ENCODE results near the gene RBM20. TPM values are rescaled to one million over a fixed set of nuclear protein-coding genes. Genes with fewer than 3 reads are reported as not detected.
A peak's percentile ranks its signal among the peaks of the same experiment; 100 is the strongest.

RBM20 gene
- total and polyA plus RNA-seq, 10 of the 15 experiments (the other 5 are each of a cell fraction or from before 2014, with no cell fraction given): 0.04 to 0.26 (median 0.15) TPM

DNA sequence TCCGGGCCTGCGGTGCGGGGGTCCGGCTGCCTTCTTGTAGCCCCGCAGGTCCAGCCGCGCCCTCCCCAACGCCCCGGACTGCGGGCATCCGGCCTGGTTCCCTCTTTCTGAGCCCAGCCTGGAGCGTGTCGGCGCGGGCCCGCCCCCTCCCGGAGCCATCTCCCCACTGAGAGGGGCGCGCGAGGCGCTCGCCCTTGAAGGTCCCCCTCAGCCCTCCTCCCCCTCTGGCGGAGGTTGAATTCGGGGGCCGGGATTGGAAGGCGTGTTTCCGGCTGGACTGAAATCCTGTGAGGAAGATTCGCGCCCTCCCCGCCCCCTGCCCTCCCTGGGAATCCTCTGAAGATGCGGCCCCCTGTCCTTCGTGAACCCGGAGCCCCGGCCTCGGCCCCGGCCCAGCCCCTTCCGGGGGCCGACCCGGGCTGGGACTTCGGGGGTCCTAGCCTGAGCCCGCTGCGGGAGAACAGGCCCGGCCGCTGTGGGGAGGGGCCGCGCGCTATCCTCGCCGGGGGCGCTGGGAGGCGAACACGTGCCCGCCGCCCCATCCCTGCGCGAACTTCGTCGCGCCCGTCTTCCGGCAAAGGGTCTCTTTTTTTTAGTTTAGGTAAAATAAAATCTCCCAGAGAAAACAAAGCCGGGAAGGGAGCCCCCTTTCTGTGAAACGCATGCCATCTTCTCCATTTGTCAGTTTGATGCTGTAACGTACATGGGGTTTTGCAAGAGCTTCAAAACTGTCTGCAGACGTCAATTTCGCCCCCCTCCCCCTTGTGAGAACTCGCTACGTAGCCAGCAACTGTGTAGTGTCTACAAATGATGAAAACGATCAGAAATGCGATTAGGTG is 228.2 kb downstream of the RBM20 start (continued):
- TF ChIP-seq PRDM15 (CRISPR knock-in tag; IDR thresholded peaks at IDR 0.05) (no peak), YBX1 (IDR thresholded peaks at IDR 0.05) (no peak), CREB1 (IDR thresholded peaks at IDR 0.05; ENCODE audit: low read depth) (peak; percentile 88), TCF12 (IDR thresholded peaks at IDR 0.05; ENCODE audit: low read depth, low read length) (no peak), IRF3 (IDR thresholded peaks at IDR 0.05) (no peak), POLR2A (IDR thresholded peaks at IDR 0.05; ENCODE audit: low read depth, low read length) (peak; percentile 77), ZNF274 (IDR thresholded peaks at IDR 0.05; ENCODE audit: insufficient read depth, insufficient read length) (no peak), NFYA (IDR thresholded peaks at IDR 0.05; ENCODE audit: borderline replicate concordance, low read depth, low read length) (no peak), REST (IDR thresholded peaks at IDR 0.05; ENCODE audit: low read depth, low read length) (no peak), SMARCA5 (IDR thresholded peaks at IDR 0.05) (no peak), SMAD5 (IDR thresholded peaks at IDR 0.05; ENCODE audit: low read depth) (no peak), LARP7 (IDR thresholded peaks at IDR 0.05) (no peak; the same call in 1 of the 2 replicates), SUPT20H (IDR thresholded peaks at IDR 0.05; ENCODE audit: borderline replicate concordance, control insufficient read depth, low read depth, low read length) (no peak), CREM (IDR thresholded peaks at IDR 0.05; ENCODE audit: low read depth) (peak; percentile 78), ASH2L (IDR thresholded peaks at IDR 0.05; ENCODE audit: borderline replicate concordance, low read depth) (no peak)
- TF ChIP-seq, protein P1, sequence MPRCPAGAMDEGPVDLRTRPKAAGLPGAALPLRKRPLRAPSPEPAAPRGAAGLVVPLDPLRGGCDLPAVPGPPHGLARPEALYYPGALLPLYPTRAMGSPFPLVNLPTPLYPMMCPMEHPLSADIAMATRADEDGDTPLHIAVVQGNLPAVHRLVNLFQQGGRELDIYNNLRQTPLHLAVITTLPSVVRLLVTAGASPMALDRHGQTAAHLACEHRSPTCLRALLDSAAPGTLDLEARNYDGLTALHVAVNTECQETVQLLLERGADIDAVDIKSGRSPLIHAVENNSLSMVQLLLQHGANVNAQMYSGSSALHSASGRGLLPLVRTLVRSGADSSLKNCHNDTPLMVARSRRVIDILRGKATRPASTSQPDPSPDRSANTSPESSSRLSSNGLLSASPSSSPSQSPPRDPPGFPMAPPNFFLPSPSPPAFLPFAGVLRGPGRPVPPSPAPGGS (IDR thresholded peaks at IDR 0.05; ENCODE audit: borderline replicate concordance, insufficient read depth, low read depth, low read length, poor library complexity, severe bottlenecking): no peak
- TF ChIP-seq, protein P2, sequence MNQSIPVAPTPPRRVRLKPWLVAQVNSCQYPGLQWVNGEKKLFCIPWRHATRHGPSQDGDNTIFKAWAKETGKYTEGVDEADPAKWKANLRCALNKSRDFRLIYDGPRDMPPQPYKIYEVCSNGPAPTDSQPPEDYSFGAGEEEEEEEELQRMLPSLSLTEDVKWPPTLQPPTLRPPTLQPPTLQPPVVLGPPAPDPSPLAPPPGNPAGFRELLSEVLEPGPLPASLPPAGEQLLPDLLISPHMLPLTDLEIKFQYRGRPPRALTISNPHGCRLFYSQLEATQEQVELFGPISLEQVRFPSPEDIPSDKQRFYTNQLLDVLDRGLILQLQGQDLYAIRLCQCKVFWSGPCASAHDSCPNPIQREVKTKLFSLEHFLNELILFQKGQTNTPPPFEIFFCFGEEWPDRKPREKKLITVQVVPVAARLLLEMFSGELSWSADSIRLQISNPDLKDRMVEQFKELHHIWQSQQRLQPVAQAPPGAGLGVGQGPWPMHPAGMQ (IDR thresholded peaks at IDR 0.05; ENCODE audit: borderline replicate concordance): no peak

All from GM12878 (cell line).